CD4-positive, alpha-beta T cell treated with Interleukin-2 at 100 ng/mL for 4 hours (primary cell): ENCODE measurements around the gene NEO1.
A peak's percentile ranks its signal among the peaks of the same experiment; 100 is the strongest.
"Not testable (repeated sequence)": the region's sequence is repeated elsewhere in the genome, so short reads cannot be mapped to it uniquely, and the experiment has no call there.

Experiments used
- DNase-seq: peaks from one replicate; pipeline ENCODE4 v3.0.0-alpha.2; 2020; ENCODE audit warnings: low spot score

Gene NEO1

DNA sequence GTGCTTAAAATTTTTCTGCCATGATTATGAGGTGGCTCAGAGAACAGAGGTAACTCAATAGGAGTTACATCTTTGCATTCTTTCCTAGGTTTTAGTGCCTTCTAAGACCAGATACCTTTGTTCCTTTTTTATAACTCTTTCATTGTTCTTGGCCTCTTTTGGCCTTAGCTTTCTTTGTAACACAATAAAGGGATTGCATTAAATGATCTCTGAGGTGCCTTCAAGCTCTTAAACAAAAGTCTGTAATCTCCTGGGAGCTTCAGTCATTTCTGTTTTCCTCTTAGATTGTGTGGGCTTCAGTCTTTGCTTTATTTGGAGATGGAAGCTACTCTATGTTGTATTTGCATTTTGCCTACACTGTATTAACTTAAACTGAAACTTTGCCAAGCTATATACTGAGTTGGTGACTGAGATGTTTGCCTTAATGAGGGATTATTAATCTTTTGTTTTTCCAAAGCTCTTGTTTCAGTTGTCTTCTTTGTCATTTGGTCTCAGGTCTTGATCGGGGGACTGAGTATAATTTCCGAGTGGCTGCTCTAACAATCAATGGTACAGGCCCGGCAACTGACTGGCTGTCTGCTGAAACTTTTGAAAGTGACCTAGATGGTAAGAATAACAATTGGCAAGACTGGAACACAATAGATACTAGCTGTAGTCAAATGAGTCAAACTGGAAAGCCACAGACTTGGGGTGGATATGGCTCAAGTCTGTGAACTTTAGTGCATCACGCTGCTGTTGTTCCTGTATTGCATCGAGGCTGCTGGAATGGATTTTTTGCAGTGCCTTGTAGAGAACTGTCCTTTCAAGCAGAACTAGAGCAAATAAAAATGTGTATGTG, 206.2 kb downstream of the NEO1 start:
- no peak for DNase-seq

GRCh38 chr15:73264881-73265280, 212.6 kb downstream of the NEO1 start:
- DNase-seq = no peak

DNA sequence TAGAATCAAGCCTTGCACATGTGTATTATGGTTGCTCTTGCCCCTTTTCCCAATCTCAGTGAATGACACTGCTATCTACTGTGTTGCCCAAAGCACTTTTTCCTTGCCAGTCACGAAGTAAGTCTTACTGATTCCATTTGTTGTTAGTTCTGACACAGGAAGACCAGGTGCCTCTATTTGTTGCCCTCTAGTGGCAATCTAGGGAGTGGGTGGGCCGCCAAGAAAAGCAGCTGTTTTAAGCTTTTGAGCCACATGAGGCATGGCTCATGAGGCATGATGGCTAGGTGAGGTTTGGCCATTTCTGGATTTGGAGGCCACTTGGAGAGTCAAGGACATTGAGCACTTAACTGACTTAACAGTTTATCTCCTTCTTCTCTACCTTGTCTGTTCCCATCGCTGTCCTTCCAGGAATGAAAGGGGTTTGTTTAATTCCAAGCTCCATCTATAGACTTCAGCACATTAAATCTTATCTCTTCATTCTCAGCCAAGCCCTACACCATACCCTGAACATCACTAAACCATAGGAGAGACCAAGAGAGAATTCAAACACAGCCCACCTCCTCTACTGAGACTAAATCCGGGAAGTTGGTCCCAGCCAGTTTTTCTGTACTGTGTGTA, 213.4 kb downstream of the NEO1 start:
- peak; percentile 58 for DNase-seq

- no peak for DNase-seq
Measured at GRCh38 chr15:73268457-73268856, 216.2 kb downstream of the NEO1 start.

DNA sequence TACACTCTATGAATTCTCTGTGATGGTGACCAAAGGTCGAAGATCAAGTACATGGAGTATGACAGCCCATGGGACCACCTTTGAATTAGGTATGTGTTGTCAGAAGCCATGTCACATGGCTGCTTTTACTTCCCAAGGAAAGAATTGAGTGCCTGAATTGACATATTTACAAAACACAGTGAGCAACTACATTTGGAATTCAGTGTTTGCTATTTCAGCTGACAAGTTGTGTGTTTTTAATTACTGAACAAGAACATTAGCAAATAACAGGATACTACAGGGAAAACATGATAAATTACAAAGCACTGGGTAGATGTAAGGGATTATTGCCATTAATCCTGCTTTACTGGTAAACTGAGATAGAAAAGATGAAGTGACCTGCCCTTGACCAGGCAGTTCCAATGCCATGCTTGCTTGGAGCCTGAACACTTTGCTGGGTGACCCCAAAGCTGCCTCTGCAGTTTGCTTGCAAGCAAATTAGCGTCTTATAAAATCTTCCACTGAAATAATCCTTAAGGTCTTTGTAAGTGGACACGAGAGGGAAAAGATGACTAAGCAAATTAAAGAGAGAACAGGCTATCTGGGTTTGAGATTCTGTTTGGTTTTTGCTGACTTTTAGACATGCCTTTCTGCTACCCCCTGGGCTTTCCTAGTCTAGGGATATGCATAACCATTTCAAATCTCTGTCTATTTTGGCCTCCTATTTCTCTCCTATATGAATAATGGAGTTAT, 218.3 kb downstream of the NEO1 start:
- no peak for DNase-seq

GRCh38 chr15:73273181-73274002, 221.1 kb downstream of the NEO1 start:
- peak; percentile 52 for DNase-seq

DNA sequence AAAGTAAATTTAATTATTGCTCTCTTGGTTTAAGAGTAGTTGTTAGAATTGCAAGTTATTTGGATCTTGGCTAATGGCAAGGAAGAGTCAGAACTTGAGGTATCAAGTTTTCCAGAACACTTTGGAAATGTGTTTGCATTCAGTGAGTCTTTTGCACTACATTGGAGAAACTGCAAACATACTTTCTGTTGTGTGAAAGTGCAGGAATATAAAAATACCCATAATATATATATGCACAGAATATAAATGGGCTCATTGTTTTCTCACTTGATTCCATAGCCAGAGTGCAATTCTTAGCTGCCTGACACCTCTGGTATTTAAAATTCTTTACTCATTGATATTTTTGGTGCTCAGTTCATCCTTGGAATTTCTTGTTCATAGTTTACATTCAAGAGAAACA, 223.6 kb downstream of the NEO1 start:
- DNase-seq = no peak

GRCh38 chr15:73282567-73283365, 230.5 kb downstream of the NEO1 start:
- DNase-seq = no peak

DNA sequence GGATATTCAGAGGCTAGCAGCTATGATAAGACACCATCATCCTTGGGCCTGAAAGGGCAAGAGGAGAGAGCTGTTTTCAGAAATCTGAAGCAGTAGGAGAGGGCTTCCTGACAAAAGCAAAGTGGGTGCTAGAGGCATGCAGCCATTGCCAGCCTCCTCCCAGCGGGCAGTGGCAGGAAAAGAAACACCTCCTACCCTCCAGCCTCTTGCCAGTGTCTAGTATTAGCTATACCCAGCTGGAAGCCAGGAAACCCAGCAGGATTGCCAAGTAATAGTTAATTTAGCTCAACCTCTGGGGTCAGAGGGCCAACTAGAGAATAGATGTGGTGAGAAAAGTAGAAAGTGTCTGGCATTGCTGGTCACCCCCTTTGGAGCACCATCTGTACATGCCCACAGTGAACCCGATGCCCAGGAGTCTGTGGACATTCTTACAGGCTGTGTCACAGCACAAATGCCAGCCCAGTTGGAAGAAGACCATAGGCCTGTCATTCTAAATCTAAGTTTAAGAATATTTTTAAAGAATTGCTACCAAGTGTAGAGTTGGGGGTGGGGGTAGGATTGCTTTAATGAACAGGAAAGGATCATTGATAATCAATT, 231.2 kb downstream of the NEO1 start:
- no peak for DNase-seq

- DNase-seq = peak; percentile 10
Measured at GRCh38 chr15:73284090-73284716, 231.9 kb downstream of the NEO1 start.

DNA sequence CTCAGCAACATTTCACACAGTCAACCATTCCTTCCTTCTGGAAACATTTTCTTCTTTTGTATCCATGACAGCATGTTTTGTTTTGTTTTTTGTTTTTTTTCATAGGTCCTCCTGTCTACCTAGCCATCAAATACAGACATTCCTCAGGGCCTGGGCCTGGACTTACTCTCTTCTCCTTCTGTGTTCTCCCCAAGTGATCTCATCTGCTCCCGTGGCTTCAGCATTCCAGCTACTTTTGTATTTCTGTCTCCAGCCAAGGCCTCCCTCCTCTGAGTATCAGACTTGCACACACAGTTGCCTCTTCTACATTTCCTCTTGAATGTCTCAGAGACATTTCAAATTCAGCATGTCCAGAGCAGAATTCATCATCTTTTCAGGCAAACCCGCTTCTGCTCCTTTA, 234.0 kb downstream of the NEO1 start:
- DNase-seq = no peak

DNA sequence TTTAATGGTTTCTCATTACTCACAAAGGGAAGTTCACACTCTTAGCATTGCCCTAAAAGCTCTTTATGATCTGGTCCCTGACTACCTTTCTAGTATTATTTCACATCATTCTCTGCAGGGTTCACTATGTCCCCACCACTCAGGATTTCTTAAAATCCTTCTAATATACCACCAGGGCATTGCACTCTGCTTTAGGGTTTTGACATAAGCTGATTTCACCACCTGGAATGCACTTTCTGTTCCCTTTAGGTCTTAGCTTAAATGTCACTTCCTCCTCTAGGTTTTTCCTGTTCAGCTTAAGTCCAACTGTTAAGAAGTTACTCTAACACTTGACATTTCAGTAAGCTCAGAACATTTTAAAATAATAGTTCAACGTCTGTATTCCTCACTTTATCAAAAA, 234.8 kb downstream of the NEO1 start:
- no peak for DNase-seq

DNA sequence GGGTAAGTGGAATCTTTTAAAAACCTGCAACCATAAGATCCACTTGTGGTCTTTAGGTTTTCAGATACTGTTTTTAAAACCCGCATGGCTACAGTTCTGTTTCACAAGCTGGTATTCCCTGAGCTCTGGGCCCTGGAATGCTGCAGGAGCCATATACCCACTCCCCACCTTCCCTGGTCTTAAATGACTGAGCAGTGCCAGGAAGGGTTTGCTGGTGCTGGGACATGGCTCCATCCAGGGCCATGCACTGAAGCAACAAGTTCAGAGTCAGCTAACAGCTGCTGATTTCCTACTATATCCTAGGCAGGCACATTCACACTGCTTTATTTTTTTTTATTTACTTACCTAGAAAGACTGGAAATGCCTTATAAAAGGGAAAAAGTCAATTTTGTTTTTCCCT, 239.2 kb downstream of the NEO1 start:
- DNase-seq = no peak

DNA sequence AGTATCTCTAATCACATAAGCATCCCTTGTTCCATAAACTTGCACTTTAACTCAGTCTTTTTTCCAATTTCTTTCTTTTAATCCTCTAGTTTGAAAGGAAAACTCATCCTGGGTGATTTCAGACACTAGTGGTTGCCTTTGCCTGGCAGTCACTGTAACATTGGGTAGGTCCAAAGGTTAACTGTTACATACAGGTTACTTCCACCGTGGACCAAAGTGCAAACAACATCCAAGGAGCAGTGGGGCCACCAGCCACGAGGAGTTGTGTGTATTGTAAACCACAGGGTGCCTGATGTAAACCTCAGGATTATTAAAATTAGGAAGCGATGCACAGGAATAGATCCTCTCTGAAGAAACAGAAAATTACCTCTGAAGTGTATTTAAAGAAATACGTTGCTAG, 241.5 kb downstream of the NEO1 start:
- DNase-seq = no peak

DNA sequence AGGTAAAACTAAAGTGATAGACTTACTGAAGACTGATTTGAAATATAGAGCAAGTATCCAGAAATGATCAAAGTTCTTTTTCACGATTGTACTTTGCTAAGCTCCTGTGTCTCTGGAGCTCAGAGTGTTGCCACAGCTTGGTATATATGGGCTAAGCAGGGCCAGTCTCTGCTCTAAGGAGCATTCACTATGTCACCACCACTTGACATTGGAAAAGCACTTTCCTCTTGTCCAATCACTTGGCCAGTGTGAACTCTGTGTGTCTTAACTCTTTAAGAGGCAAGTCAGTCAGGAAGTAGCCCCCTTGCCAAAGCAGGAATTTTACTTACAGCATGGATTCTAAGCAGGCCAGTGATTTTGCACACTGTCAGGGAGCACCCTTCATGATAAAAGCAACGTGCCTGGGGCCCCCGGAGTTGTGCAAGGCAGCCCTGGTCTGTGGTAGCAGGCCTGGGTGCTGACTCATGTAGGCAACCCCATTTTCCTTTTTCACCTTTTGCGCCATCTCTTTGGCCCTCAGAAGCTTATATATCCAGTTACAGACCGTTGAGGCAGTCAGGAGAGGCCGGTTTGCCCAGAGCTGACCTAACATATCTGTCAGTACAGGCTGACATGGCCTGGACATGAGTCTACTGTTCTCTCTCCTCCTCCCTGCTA, 243.5 kb downstream of the NEO1 start:
- DNase-seq = no peak

DNA sequence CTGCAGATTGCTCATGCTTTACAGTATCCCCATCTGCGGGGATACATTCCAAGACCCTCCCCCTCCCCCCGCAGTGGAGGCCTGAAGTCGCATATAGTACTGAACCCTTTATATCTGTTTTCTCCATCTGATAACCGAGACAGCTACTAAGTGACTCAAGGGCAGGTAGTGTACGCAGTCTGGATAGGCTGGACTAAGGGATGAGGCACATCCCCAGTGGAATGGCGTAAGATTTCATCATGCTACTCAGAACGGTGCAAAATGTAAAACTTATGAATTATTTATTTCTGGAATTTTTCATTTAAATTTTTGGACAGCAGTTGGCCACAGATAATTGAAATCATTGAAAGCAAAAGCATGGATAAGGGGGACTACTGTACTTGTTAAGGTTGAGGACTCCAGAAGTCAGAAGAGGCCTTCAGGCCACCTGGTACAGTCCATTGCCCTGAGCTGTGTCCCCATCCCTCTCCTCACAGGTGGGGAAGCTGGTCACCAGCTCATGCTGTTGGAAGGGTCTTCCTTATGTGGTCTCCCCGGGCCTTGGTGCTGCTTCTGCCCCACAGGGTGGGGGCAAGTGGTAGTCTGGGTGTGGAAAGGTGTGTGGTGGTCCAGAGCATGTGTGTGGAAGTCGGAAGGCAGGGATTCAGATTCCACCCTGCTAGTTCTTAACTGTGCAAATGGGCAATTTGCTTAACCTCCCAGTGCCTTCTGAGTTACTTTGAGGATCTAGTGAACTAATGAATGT, 244.5 kb downstream of the NEO1 start:
- no peak for DNase-seq

DNA sequence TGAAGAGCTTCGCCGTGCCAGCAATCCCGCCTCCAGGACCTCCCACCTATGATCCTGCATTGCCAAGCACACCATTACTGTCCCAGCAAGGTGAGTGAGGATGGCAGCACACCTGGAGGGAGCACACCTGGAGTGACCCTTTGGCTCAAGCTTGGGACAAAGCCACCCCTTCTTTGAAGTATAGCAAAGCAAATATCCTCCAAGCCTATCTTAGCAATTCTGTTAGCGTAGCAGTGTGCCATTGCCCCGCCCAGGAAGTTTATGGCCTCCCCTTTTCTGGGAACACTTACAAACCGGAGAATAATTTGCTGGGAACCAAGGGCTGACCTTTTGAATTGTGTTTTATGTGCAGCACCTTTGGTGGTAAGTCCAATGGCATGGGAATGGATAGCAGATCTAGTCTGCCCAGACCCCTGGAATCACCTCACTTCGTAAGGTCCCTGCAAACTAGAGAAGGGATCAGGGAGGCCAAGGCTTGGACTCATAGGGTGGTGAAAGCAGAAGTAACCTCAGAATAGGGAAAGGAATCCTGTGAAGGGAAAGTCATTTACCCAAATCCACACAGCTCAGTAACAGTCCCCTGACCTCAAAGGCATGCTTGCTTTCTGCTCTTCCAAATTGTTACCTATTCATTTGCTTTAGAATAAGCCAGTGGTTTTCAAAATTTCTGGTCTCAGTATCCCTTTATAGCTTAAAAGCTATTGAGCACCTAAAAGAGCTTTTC, 246.4 kb downstream of the NEO1 start:
- no peak for DNase-seq

DNA sequence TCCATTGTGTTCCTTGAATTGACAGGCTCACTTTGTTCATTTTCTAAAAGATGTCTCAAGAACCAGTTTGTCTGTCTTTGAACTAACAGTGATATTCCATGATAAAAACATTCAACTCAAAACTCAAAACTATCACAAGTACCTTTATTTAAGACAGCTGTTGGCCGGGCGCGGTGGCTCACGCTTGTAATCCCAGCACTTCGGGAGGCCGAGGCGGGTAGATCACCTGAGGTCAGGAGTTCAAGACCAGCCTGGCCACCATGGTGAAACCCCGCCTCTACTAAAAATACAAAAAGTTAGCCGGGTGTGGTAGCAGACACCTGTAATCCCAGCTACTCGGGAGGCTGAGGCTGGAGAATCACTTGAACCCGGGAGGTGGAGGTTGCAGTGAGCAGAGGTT, 248.0 kb downstream of the NEO1 start:
- DNase-seq = not testable (repeated sequence)

DNA sequence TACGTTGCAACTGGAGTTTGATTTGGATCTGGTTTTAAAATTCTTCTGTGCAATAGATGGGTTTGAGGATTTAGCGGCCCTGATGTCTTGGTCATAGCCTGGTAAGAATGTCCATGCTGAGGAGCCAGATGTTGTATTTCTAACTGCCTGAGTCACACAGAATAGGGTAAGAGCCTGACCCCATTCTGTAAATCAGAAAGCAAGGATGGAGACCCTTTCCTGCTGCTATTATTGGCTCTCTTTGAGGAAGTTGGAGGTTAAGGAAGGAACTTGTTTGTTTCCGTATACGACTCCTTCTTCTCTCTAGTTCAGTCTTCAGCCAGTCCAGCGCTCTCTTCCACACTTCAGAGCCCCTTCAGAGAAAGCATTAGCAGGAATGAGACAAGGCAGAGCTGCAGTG, 251.4 kb downstream of the NEO1 start:
- no peak for DNase-seq
